Posterior cingulate gyrus (tissue), 11 donors: ENCODE measurements around the gene TTC39A.

Source experiments
- DNase-seq, 10 donors: peaks; one replicate each; pipeline versions ENCODE4 v3.0.0 to v3.0.0-alpha.2; 2020 to 2021; ENCODE audit warnings: mixed read lengths in 3 of 10
- intact Hi-C: fragments of 100-400 bp; cut with DNase I; formaldehyde crosslinking; loops from one replicate; pipeline ENCODE4 v1.15.1; 2023

TTC39A gene

DNA sequence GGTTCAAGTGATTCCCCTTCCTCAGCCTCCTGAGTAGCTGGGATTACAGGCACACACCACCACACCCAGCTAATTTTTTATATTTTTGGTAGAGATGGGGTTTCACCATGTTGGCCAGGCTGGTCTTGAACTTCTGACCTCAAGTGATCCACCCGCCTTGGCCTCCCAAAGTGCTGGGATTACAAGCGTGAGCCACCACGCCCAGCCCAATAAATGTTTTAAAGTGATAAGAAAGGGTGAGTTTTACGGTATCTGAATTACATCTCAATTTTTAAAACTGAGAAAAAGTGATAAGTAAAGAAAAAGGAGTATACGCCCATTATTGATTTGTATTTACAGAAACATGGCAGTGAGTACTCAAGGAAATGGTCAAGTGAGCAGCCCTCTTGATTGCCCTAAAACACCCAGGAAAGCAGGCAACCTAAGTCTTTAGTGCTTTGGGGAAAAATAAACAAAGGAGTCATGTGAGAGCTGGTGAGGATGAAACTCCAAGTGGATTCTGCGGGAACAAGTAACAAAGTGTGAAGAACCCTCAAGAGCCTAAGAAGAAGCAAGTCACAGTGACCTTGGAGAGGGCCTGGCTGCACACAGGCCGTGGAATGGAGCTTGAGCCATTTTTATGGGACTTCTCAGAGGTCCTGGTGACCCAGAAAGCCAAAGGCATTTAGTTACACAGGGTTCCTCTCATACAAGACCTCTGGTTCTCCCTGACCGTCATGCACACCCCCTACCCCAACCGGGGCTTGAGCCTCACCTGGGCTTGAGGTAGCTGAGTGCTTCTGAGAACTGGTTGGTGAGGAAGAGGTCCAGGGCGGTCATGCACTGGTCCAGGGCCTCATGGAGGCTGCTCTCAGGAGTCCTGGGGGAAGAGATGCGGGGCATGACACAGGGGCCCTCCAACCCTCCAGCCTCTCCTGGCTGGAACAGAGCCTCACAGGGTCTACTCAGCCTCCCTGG lies 9.1 kb downstream of the TTC39A start:
- intact Hi-C loops, result no loop called here
- peak in 2 of 10 donors; percentile 29 to 42 for DNase-seq

DNA sequence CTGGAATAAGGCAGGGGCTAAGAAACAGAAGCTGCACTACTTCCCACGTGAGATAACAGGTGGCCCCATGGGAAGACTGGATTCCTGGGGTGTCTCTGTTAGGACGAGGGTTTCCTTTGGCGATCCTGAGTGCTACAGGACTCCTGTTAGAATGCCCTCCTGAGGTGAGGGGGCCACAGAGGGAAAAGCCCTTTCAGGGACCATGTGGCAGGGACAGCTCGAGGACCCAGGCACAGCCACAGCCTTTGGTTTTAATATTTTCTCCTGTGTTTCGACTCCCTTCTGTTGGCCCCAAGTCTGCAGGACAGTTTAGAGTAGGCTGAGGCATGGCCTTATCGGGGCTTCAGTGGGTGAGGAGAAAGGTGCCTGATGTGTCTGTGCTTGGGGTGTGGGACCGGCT lies 12.6 kb downstream of the TTC39A start:
- DNase-seq, result peak in 1 of 10 donors; percentile 46
- intact Hi-C loops, result no loop called here

DNA sequence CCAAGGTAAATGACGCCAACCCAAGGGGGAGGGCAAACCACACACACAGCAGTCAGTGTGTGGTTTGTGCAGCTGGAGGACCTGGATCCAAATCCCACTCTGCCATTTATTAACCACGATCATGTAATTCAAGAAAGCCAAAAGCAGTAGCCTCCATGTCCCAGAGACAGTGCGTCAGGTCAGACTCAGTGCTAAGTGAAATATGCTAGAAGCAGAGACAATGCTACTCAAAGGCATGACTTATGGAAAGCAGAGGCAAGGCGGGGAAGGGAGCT lies 13.6 kb downstream of the TTC39A start:
- DNase-seq, result no peak
- intact Hi-C loops, result no loop called here

DNA sequence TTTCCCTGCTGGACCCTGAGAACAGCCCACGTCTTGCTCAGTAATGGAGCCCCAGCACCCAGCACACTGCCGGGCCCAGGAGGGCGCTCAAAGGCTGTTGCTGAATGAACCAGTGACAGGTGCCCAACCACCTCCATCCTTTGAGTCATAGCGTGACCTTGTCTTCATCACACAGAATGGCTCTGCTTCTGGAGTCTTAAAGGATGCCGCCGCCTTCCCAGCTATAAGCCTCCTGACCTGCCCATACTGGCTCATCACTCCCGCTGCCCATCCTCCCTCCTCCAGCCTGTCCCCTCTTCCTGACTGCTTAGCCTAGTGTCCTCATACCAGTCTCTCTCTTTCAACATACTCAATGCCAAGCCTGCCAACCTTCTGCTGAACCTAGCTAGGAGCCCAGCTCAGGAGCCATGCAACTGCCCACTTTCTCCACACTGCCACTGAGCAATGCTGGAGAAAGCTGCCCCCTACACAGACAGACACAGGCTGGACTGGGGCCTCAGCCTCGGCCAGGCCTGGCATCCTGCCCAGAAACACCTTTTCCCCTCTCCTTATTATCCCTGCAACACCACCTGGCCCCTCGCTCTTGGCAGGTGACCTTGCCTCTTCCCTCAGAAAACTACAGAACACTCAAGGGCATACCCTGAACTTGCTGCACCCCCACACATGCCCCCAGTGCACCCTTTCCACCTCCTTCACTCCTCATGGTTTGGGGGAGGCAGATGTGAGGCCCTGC lies 14.1 kb downstream of the TTC39A start:
- intact Hi-C loops, result no loop called here
- peak in 1 of 10 donors; percentile 52 for DNase-seq

DNA sequence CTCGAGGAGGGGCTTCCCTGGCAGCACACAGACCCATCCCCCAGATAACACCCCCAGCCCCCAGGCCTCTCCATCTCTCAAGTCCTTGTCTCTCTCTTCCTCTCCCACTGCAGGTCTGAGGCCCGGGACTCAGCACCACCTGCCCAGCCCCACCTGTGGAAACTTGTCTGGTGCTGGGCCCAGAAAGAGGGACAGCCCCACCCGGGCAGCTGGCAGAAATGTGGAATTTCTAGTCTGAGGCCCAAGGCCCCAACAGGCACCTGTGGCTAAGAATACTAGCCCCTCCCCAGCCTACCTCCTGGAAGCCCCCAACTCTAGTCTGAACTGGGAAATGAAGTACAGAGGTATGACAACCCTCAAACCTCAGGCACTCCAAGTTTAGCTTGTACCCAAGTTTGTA lies 15.4 kb downstream of the TTC39A start:
- intact Hi-C loops, result no loop called here

DNA sequence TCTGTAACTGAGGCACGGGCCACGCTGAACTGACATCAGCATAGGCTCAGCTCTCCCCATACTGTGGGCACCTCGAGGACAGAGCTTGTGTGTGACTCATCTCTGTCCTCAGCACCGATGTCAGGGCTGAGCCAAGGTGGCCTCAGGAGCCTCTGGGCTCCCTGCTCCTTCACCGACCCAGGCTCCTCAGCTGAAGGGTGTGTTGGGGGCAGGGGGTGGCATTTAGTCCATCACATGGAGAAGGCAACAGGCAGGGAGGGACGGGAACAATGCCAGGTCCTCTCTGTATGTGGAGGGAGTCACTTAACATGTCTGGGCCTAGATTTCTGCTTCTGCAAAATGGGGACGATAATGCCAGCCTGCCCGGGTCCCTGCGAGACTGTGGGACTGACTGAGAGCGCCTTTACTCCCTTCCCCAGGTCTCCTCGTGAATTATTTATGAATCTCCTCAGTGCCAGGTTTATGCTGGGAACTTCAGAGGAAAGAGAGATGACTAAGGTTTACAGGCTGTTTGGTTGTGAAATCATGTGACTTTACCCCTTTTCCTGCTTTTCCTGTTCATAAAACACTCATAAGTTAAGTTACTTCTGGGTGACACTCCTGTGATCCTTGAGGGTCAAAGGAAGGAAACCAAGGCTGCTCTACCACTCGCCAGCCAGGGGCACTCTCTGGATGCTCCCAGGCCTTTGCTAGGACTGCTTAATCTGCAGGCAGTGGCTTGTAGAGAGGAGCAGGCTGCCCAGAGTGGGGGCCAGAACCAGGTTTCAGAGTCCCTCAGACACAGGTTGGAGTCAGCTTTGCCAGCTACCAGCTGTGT lies 16.2 kb downstream of the TTC39A start:
- intact Hi-C loops, result no loop called here
- peak in 1 of 10 donors; percentile 75 for DNase-seq

More for the DNA sequence above, 15.4 kb downstream of the TTC39A start:
- DNase-seq, result peak in 1 of 10 donors; percentile 14

DNA sequence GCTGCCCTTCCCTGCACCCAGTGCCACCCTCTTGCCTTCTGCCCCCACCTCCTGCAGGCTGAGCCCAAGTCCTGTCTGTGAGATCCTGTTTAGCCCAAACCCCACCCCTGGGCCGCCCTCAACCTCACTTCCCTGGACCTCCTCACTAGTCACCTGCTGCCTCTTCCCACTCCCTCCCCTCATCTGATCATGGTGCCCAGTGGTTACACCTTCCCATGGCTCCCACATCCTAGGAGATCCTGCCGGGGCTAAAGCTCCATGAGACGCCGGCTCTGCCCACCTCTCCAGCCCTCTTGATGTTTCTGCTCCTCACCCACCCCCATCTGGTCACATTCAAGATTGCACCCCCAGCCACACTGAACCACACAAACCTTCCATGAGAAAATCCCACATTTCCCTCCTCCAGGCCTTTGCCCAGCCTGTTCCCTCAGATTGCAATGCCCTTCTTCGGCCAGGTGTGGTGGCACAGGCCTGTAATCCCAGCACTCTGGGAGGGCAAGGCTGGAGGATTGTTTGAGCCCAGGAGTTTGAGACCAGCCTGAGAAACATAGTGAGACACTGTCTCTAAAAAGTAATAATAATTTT lies 17.0 kb downstream of the TTC39A start:
- DNase-seq, result peak in 1 of 10 donors; percentile 54
- intact Hi-C loops, result no loop called here

DNA sequence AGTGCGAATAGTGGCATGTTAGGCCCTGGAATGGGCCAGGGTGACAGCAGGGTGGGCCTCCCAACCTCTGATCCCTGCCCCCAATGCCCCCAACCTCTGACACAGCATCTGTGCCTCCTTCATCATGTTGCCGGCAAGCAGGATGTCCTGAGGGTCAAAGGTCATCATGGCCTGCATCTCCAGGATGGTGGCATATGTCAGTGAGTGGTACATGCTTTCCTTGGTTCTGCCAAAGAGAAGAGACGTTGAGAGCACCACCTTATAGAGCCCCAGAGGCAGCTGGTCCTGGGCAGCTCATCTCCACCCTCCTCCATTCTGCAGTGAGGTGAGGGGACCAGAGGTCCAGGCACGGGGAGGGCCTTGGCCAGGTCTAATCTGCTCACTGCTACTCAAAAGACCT lies 17.6 kb downstream of the TTC39A start:
- DNase-seq, result no peak
- intact Hi-C loops, result no loop called here

DNA sequence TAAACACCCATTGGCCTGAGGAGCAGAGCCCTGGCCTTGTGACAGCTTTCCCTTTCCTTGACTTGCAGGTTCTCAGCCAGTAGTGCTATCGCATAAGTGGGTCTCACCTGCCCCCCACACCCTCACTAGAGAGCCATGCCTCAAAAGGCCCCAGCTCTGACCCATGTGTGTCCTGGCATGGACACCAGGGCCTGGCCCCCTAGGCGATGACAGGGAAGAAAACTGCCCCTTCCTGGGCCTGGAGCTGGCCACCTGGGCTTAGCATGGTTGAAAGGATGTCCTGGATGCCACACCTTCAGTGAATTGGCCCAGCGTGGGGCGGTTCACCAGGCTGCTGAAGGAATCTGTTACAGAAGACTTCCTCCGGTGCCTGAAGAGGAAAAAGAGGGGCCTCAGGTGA lies 18.5 kb downstream of the TTC39A start:
- DNase-seq, result peak in 1 of 10 donors; percentile 69
- intact Hi-C loops, result no loop called here

DNA sequence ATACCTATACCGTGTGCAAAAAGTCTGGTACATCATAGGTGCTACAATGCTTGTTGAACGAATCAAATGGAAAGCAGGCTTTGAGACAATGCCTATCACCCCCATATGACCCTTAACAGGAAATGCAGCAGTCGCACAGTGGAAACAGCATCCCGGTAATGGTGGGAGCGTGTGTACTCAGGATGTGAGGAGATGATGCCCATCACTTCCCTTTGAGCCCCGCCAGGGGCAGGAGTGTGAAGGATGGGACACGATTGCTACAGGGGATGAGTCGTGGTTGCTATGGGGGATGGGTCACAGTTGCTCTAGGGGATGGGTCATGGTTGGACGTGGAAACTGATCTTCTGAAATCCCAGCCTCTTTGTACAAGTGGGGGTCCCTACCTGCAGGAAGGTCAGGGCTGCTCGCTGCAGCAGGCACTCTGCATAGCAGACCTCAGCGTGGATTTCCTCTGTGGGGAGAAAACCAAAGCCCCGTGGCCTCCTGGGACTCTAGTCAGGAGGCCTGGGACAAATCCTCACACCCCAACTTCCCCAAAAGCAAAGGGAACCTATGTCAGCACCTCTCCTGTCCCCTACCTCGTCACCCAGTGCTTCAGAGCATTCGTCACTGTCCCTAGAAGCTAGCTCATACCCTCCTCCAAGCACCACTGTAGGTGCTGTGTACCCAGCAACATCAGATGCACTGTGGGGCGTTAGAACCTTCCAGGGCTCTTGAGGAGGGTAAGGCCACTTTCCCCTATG lies 19.3 kb downstream of the TTC39A start:
- intact Hi-C loops, result no loop called here
- DNase-seq, result peak in 1 of 10 donors; percentile 49

DNA sequence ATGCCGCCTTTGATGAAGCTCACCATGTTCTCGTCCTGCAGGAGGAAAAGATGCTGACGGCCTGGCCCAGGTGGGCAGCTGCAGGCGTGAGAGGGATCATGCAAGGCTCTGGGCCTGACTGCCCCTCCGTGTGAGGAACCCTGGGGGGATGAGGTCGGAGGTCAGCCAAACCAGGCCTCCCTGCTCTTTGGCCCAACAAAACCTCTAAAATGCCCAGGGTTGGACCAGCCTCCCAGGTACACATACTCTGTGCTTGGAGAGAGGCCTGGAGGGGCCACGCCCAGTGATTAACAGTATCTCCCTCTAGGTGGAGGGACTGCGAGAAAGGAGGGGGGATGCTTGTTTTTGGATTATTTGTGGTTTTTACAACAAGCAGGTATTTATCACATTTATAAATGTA lies 21.1 kb downstream of the TTC39A start:
- peak in 1 of 10 donors; percentile 63 for DNase-seq
- intact Hi-C loops, result no loop called here

DNA sequence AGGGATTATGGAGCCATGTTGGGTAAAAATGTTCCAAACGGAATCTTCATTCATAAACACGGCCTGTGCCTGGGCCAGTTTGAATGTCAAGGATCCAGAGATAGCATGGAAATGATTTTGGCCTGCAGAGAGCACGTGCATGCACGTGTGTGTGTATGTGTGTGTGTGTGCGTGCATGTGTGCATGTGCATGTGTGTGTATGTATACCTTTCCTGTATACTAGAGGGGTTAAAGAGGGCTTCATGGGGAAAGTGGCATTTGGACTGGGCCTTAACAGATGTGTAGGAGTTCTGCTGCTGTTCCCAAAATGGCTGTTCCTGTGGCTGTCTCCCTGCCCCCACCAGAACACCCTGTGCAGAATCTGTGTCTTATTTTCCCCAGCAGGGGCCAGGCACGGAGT lies 21.7 kb downstream of the TTC39A start:
- DNase-seq, result peak in 1 of 10 donors; percentile 12
- intact Hi-C loops, result no loop called here

DNA sequence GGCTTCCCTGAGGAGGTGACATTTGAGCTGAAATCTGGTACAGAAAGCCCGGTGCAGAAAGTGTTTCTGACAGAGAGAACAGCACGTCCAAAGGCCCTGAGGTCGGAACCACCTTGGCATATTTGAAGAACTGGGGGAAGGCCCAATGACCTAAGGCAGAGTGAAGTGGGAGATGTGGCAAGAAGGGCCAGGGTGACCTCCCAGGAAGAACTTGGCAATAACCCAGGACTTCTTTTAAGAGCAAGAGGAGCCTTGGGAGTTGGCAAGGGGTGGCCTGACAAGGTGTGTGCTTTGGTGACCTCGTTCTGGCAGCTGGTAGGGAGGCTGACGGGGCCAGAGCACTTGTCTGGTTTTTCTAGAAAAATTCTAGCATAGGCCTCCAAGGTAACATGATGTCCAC lies 23.4 kb downstream of the TTC39A start:
- peak in 1 of 10 donors; percentile 5 for DNase-seq
- intact Hi-C loops, result no loop called here

DNA sequence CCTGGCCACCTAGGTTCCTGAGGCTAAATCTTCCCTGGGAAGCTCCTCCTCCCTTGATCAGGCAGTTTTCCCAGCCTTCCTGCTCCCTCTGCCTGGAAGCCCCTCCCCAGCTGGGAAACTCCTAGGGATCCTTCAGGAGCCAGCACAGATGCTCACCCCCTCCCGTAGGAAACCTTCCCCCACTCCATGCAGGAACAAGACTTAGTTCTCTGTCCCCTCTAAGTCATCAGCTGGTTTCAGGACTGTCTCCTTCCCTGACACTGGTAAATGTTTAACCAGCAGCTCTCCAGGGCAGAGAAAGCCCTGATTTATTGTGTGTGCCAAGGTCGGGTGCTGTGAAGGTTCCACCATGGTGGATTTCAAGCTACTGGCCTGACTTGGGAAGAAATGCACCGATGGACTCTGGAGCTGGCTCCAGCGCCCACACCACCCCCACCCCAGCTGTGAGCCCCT lies 25.0 kb downstream of the TTC39A start:
- DNase-seq, result peak in 1 of 10 donors; percentile 49
- intact Hi-C loops, result no loop called here

DNA sequence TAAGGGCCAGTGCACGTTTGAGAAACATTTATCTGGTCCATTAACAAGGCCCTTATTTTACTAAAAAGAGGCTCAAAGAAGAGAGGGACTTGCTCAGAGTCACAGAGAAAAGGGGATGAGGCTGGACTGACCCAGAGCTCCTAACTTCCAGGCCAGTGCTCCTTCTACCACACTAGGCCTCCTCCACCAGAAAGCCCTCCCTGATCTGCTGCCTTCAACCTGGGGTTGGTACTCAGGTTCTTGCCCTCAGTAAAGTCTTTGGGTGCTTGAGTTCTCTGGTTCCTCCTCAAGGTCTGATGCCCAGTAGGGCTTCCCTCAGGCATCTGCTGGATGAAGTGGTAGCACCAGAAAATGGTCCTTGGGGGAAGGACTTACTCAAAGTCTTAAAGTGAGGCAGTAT lies 26.0 kb downstream of the TTC39A start:
- DNase-seq, result peak in 1 of 10 donors; percentile 49
- intact Hi-C loops, result no loop called here

DNA sequence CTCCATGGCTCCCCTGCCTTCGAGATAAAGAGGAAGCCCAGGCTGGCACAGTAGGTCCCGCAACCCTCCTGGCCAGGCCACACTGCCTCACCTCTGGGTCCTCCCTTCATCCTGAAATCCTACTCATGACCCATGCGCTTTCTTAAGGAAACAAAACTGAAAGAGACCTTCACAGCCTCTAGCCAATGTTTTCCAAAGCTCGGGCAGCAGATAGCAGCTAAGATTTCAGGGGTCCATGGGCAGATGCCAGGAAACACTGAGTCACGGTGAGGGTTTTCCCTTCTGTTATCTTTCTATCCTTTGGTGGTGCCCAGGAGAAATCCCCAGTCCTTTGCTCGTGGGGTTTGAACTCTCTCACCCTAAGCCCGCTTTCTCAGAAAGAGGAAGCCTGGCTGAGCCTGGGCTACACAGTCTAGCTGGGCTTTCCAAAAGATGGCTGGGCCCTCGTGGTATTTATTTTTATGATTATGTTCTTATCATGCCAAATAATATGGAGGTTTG lies 26.6 kb downstream of the TTC39A start:
- intact Hi-C loops, result no loop called here
- peak in 1 of 10 donors; percentile 37 for DNase-seq

DNA sequence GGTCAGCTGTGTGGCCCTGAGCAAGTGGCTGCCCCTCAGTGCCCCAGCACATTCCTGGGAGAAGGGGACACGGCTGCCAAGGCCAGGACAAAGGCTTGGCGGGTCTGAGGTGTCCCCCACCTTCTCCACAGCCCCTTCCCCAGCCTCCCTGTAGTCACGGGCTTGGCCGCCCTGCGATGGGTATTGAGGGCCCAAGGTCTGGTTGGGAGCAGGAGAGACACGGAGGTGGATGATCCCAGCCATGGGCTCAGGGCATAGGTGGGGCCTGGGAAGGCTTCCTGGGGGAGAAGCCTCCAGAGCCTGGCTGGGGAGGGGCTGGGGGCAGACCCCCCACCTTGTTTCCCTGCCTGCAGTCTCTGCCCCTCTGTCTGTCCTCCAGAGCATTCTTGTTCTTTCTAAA lies 27.0 kb downstream of the TTC39A start:
- intact Hi-C loops, result no loop called here
- DNase-seq, result peak in 1 of 10 donors; percentile 72

DNA sequence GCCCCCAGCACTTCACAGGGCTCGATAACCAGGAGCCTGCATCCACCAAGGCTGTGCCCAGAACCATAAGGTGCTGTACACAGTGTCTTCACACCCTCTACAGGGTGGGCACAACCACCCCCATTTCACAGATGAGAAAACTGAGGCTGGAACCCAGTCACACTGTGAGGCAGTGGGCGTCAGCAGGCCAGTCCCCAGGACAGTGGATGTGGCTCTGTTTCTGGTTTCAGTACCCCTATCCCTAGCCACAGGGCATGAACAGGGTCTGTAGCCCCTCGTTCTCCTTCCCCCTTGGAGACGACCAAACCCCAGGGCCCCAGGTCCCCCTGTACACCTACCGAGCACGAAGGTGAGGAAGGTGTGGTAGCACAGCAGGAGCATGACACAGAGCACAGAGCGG lies 27.6 kb downstream of the TTC39A start:
- DNase-seq, result no peak
- intact Hi-C loops, result no loop called here

DNA sequence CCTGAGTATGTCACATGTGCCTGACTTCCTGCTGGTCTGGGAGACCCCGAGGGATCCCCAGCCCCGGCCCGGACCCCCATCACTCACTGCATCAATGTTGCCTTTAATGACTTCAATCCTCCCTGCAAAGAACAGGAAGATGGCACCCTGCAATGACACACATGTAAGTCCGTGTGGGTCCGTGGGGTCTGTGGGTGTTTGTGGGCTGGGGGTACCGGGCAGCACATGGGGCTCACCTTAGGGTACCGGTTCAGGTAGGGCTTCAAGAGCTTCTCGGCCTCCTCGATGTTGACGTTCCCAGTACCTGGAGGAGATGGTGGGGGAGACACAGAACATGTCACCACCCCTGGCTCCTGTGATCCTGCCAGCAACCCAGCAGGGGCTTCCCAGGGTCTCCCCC lies 28.1 kb downstream of the TTC39A start:
- intact Hi-C loops, result no loop called here
- DNase-seq, result peak in 2 of 10 donors; percentile 50 to 70

DNA sequence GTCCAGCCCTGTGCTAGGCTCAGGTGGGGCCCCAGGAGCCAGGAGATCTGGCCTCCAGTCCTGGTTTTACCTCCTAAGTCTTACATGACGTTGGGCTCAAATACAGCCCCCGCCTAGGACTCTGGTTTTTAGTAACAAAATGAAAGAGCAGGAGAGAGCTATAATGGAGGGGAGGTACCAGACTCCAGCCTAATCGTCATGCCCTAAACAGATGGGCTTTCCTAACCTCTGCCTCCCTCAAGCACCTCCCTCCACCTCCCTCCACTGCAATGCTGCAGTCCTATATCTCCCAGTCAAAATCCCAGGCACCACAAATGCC lies 28.6 kb downstream of the TTC39A start:
- no peak for DNase-seq

More for the DNA sequence above, 28.6 kb downstream of the TTC39A start:
- intact Hi-C loops, result no loop called here
